Fibroblast of lung (primary cell): ENCODE data around the gene ERV3-1. TPM values are rescaled to one million over a fixed set of nuclear protein-coding genes. Genes with fewer than 3 reads are reported as not detected.
"Not testable (repeated sequence)": the region's sequence is repeated elsewhere in the genome, so short reads cannot be mapped to it uniquely, and the experiment has no call there.

Experiments used
- DNase-seq, 2 donors: peaks; one replicate each; pipeline versions ENCODE4 v3.0.0 to v3.0.0-alpha.2; 2010; ENCODE audit warnings: low read depth in 2 of 2
- H2AFZ ChIP-seq: 2 replicates; pipeline ENCODE4 v1.5.1; 2012; ENCODE audit warnings: low read length, control low read depth, inconsistent platforms
- H3K27ac ChIP-seq: 2 replicates; pipeline ENCODE4 v1.5.1; 2011; ENCODE audit warnings: low read length, control low read depth; ENCODE audit not compliant: insufficient read depth
- H3K27me3 ChIP-seq: 2 replicates; pipeline ENCODE4 v1.5.1; 2011; ENCODE audit warnings: mild to moderate bottlenecking, low read length; ENCODE audit not compliant: control insufficient read depth, insufficient read depth
- H3K36me3 ChIP-seq: 2 replicates; pipeline ENCODE4 v1.5.1; 2011; ENCODE audit warnings: low read length; ENCODE audit not compliant: control insufficient read depth, insufficient read depth
- H3K4me1 ChIP-seq: 2 replicates; pipeline ENCODE4 v1.5.1; 2011; ENCODE audit warnings: low read length; ENCODE audit not compliant: control insufficient read depth, insufficient read depth; ENCODE audit errors: extremely low read depth
- H3K4me2 ChIP-seq: 2 replicates; pipeline ENCODE4 v1.5.1; 2011; ENCODE audit warnings: low read length, control low read depth; ENCODE audit not compliant: insufficient read depth; ENCODE audit errors: extremely low read depth
- H3K4me3 ChIP-seq, 4 experiments: fragments of 200-600 bp in 1 of 4; sonication (generic) in 1 of 4; replicated peaks in 1 of 4; 2 replicates each; pipeline ENCODE4 v1.5.1; 2011 to 2016; ENCODE audit warnings: low read length in 4 of 4, low read depth in 3 of 4, mild to moderate bottlenecking in 3 of 4, control low read depth in 2 of 4, inconsistent platforms in 1 of 4, mixed read lengths in 1 of 4; ENCODE audit not compliant: insufficient read depth in 1 of 4; ENCODE audit errors: control extremely low read depth in 1 of 4
- H3K79me2 ChIP-seq: 2 replicates; pipeline ENCODE4 v1.5.1; 2012; ENCODE audit warnings: mild to moderate bottlenecking, low read length, inconsistent platforms; ENCODE audit not compliant: control insufficient read depth, insufficient read depth
- H3K9ac ChIP-seq: 2 replicates; pipeline ENCODE4 v1.5.1; 2011; ENCODE audit warnings: mild to moderate bottlenecking, low read length, control low read depth; ENCODE audit not compliant: insufficient read depth
- H3K9me3 ChIP-seq: 2 replicates; pipeline ENCODE4 v1.5.1; 2012; ENCODE audit warnings: low read depth, low read length; ENCODE audit not compliant: control insufficient read depth, insufficient read depth
- H4K20me1 ChIP-seq: 2 replicates; pipeline ENCODE4 v1.5.1; 2011; ENCODE audit warnings: low read length; ENCODE audit not compliant: control insufficient read depth, insufficient read depth; ENCODE audit errors: extremely low read depth
- CTCF ChIP-seq, 2 donors: IDR thresholded peaks in 1 of 2; conservative IDR thresholded peaks in 1 of 2; 1 replicate in 1 of 2; 2 replicates in 1 of 2; pipeline ENCODE4 v1.5.1; 2011 to 2012; ENCODE audit warnings: low read length in 2 of 2, control low read depth in 1 of 2, inconsistent platforms in 1 of 2, low read depth in 1 of 2, mild to moderate bottlenecking in 1 of 2
- EZH2 ChIP-seq: IDR thresholded peaks from 2 replicates; pipeline ENCODE4 v1.5.1; 2012; ENCODE audit warnings: low read length, control low read depth, mild to moderate bottlenecking; ENCODE audit errors: missing control alignments
- polyA plus RNA-seq, 2 donors: library from polyadenylated mRNA; depleted of rRNA in 1 of 2; stranded (reverse) in 1 of 2; unstranded in 1 of 2; fragments of >200 nt; gene quantifications; 2 replicates each; pipeline ENCODE4 v1.2.1, GENCODE V29; 2011 to 2012; ENCODE audit warnings: missing spikeins in 1 of 2
- total RNA-seq: library from RNA; depleted of rRNA; stranded (reverse); fragments of >200 nt; gene quantifications from 2 replicates; pipeline ENCODE4 v1.2.1, GENCODE V29; 2014

ERV3-1 gene
- total and polyA plus RNA-seq, 2 donors (not counting 1 experiment from before 2014, with no cell fraction given) = 4.2 to 8.8 TPM

DNA sequence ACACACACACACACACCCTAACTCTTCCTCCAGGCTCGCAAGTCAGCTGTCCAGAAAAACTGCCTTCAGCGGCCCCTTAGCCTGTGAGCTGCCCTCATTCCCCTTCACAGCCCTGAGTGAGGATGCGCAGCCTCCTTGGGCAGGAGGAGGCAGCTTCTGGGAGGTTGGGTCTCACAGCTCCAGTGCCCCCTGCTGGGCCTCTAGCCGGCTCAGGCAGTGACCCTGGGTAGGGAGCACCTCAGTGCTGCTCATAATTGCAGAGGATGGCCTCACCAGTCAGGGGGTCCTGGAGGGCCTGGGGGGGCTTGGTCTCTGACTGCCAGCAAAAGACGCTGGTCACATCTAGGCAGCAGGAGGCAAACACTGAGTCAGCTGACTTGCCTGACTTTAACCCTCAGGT lies 59.7 kb downstream of the ERV3-1 start:
- peak; percentile 4 to 9 for DNase-seq
- Histone ChIP-seq H3K9ac (no peak overlapping the region), H3K4me3 (no peak overlapping the region), H3K79me2 (no peaks in the 10 kb centered on the region), H3K27ac (no peak overlapping the region), H3K4me2 (no peak overlapping the region), H2AFZ (no peak overlapping the region), H3K27me3 (peaks cover 9% of the 10 kb centered on the region), H3K9me3 (no peaks in the 10 kb centered on the region), H3K36me3 (no peaks in the 10 kb centered on the region), H3K4me1 (no peaks in the 10 kb centered on the region), H4K20me1 (no peaks in the 10 kb centered on the region)
- TF ChIP-seq CTCF (conservative IDR thresholded peaks at IDR 0.05 in 1 of 2, IDR thresholded peaks at IDR 0.05 in 1 of 2; ENCODE audit: low read depth in 1 of 2, low read length in 2 of 2) (peak in 1 of 2 donors; percentile 20), EZH2 (no peak)

DNA sequence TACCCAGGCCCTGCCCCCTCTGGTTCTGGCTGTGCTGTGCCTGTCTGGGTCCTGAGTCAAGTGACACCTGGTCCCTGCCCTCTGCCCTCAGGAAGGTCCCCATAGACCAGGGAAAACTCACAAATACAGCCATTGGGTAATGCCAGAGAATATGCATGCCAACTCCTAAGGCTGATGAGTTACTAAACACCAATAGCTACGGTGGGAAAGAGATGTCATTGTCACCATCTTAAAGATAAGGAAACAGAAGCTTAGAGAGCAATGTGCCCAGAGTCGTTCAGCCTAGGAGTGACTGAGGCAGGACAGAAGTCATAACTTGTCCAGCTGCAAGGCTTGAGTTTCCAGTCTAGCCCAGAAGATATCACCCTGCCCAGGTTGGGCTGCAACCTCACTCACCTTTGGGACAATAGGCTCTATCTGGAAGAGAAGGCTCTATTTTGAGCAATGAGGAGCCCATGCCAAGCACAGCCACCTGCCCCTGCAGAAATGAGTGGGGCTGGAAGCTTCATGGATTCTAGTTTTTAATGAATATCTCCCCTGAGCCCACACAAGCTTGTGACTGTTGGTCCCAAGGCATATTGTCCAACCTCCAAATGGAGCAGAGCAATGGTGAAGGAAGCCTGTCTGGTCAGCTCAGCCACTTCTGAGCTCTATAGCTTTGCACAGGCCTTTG lies 60.8 kb downstream of the ERV3-1 start:
- H3K27me3 ChIP-seq = peaks cover 9% of the 10 kb centered on the region
- H3K4me3 ChIP-seq = no peak overlapping the region
- no peaks in the 10 kb centered on the region for H3K79me2 ChIP-seq
- no peaks in the 10 kb centered on the region for H4K20me1 ChIP-seq
- TF ChIP-seq CTCF (conservative IDR thresholded peaks at IDR 0.05 in 1 of 2, IDR thresholded peaks at IDR 0.05 in 1 of 2; ENCODE audit: low read depth in 1 of 2, low read length in 2 of 2) (no peak), EZH2 (no peak)
- DNase-seq = no peak
- no peaks in the 10 kb centered on the region for H3K36me3 ChIP-seq
- no peak overlapping the region for H3K27ac ChIP-seq
- H3K9ac ChIP-seq = no peak overlapping the region
- no peaks in the 10 kb centered on the region for H3K9me3 ChIP-seq
- no peak overlapping the region for H3K4me2 ChIP-seq
- no peaks in the 10 kb centered on the region for H3K4me1 ChIP-seq
- H2AFZ ChIP-seq = no peak overlapping the region

DNA sequence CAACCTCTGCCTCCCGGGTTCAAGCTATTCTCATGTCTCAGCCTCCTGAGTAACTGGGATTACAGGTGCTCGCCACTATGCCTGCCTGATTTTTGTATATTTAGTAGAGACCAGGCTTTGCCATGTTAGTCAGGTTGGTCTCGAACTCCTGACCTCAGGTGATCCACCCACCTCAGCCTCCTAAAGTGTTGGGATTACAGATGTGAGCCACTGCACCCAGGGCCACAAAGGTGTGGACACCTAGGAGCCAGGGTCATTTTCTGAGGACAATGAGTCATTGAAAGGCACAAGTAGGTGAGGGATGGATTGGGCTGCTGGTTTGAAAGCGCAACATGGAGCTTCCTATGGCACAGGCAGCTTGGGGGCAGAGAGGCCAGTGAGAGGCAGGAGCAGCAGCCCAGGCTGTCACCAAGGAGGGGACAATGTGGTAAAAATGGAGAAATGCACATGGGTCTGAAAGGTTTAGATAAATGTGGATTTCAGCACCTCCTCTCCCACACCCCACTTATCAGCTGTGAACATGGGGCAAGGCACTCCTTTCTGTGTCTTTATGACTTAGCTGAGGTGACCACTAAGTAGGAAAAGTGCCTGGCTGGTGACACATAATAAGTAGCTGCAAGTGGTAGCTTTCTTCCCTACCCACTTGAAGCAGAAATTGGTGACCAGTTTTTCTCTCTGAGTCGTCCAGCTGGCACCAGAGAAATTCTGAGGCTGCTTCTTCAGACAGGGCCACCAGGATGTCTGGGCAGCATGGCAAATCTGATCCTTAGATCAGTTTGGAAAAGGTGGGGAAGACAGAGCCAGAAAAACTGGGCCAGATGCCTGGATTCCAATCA lies 61.6 kb downstream of the ERV3-1 start:
- not testable (repeated sequence) for DNase-seq, H3K9me3 ChIP-seq

More for the DNA sequence above, 61.6 kb downstream of the ERV3-1 start:
- not testable (repeated sequence) for H2AFZ ChIP-seq, H4K20me1 ChIP-seq, H3K79me2 ChIP-seq, H3K4me3 ChIP-seq, H3K27ac ChIP-seq, H3K4me2 ChIP-seq, H3K36me3 ChIP-seq, H3K4me1 ChIP-seq, H3K9ac ChIP-seq, H3K27me3 ChIP-seq

Other genes with a start within 250 kb of the ERV3-1 start
- gene ZNF138, start 212.3 kb downstream of the ERV3-1 start, total RNA-seq = 3.9 and 4.1 TPM in 2 replicates
- gene ZNF138, start 212.3 kb downstream of the ERV3-1 start, polyA plus RNA-seq = 3.3 and 4.9 TPM in 2 replicates
- gene ZNF273, start 103.4 kb downstream of the ERV3-1 start, total RNA-seq = 2.1 and 3.1 TPM in 2 replicates
- gene ZNF273, start 103.4 kb downstream of the ERV3-1 start, polyA plus RNA-seq = 2.1 and 2.6 TPM in 2 replicates
- 5.6 and 6.3 TPM in 2 replicates for gene ZNF117, start 15.7 kb downstream of the ERV3-1 start, total RNA-seq
- gene ZNF117, start 15.7 kb downstream of the ERV3-1 start, polyA plus RNA-seq = 1.8 and 2.8 TPM in 2 replicates